MG63 (cell line): Measurements from ENCODE around the gene TMC2. TPM values are rescaled to one million over a fixed set of nuclear protein-coding genes. Genes with fewer than 3 reads are reported as not detected.

Experiments
- total RNA-seq: library from RNA; depleted of rRNA; stranded (reverse); fragments of >200 nt; shearing (Covaris generic); gene quantifications from 2 replicates; pipeline ENCODE4 v1.2.3, GENCODE V29; 2014; ENCODE audit warnings: low replicate concordance; rRNA removed

Gene TMC2
- total RNA-seq, 1 experiment from 2014 or later = not detected

Other genes with a start within 250 kb of the TMC2 start
- gene TGM3, start 240.6 kb upstream of the TMC2 start, total RNA-seq = not detected in 2 replicates
- gene TGM6, start 155.7 kb upstream of the TMC2 start, total RNA-seq = not detected in 2 replicates
- 621 and 775 TPM in 2 replicates for gene SNRPB, start 65.8 kb upstream of the TMC2 start, total RNA-seq
- gene ZNF343, start 27.7 kb upstream of the TMC2 start, total RNA-seq = 2.2 and 3.7 TPM in 2 replicates
- gene NOP56, start 116.1 kb downstream of the TMC2 start, total RNA-seq = 284 and 313 TPM in 2 replicates
- gene IDH3B, start 127.6 kb downstream of the TMC2 start, total RNA-seq = 122 and 141 TPM in 2 replicates
- gene EBF4, start 156.2 kb downstream of the TMC2 start, total RNA-seq = not detected in 2 replicates